ENCODE results near the gene KLF11. TPM values are rescaled to one million over a fixed set of nuclear protein-coding genes. Genes with fewer than 3 reads are reported as not detected.

KLF11 gene
- polyA plus RNA-seq, 10 donors = 20.5 to 32.5 (median 23.9) TPM

GRCh38 chr2:10039658-10040410, 3.5 kb upstream of the KLF11 start:
- DNase-seq = no peak

- DNase-seq = no peak
Observed at GRCh38 chr2:10041711-10042110, 1.6 kb upstream of the KLF11 start.

- peak; percentile 51 to 92 (median 84) for DNase-seq
Observed at GRCh38 chr2:10042301-10043161, 819 bp upstream of the KLF11 start.

GRCh38 chr2:10043906-10044601, 704 bp downstream of the KLF11 start:
- DNase-seq = peak; percentile 94 to 98 (median 97)

GRCh38 chr2:10045561-10046355, 2.4 kb downstream of the KLF11 start:
- DNase-seq = no peak

- no peak for DNase-seq
Observed at GRCh38 chr2:10046931-10047330, 3.6 kb downstream of the KLF11 start.

GRCh38 chr2:10047616-10048500, 4.5 kb downstream of the KLF11 start:
- DNase-seq = no peak

- DNase-seq = peak in 2 of 3 donors; percentile 68 to 78
Observed at GRCh38 chr2:10048501-10049171, 5.3 kb downstream of the KLF11 start.

- DNase-seq = no peak
Observed at GRCh38 chr2:10052216-10052615, 8.9 kb downstream of the KLF11 start.

- DNase-seq = no peak
Observed at GRCh38 chr2:10053351-10053750, 10.0 kb downstream of the KLF11 start.

GRCh38 chr2:10054424-10054823, 11.1 kb downstream of the KLF11 start:
- no peak for DNase-seq

- no peak for DNase-seq
Observed at GRCh38 chr2:10054976-10055375, 11.6 kb downstream of the KLF11 start.

- no peak for DNase-seq
Observed at GRCh38 chr2:10056439-10056838, 13.1 kb downstream of the KLF11 start.

- DNase-seq = peak in 2 of 3 donors; percentile 79 to 89
Observed at GRCh38 chr2:10057231-10058107, 14.1 kb downstream of the KLF11 start.

- no peak for DNase-seq
Observed at GRCh38 chr2:10058251-10059015, 15.1 kb downstream of the KLF11 start.

- DNase-seq = no peak
Observed at GRCh38 chr2:10059016-10059351, 15.6 kb downstream of the KLF11 start.

- no peak for DNase-seq
Observed at GRCh38 chr2:10059552-10060335, 16.4 kb downstream of the KLF11 start.
